IPS DF 6.9 (cell line): ENCODE data around the gene TUBA1C.
"Not testable (repeated sequence)": the region's sequence is repeated elsewhere in the genome, so short reads cannot be mapped to it uniquely, and the experiment has no call there.

Source experiments
- DNase-seq: peaks from one replicate; pipeline ENCODE4 v3.0.0-alpha.2; 2013; ENCODE audit warnings: low read depth, low spot score
- H3K27ac ChIP-seq: one replicate; pipeline ENCODE4 v1.5.1; 2013; ENCODE audit warnings: low read length, control low read depth
- H3K27me3 ChIP-seq: 2 replicates; pipeline ENCODE4 v1.6.1; 2013; ENCODE audit warnings: mild to moderate bottlenecking, low read length; ENCODE audit not compliant: control insufficient read depth, insufficient read depth
- H3K36me3 ChIP-seq: 2 replicates; pipeline ENCODE4 v1.6.1; 2013; ENCODE audit warnings: low read length; ENCODE audit not compliant: control insufficient read depth, insufficient read depth
- H3K4me1 ChIP-seq: 2 replicates; pipeline ENCODE4 v1.6.1; 2013; ENCODE audit warnings: low read length; ENCODE audit not compliant: control insufficient read depth, insufficient read depth
- H3K4me3 ChIP-seq: 2 replicates; pipeline ENCODE4 v1.5.1; 2013; ENCODE audit warnings: mild to moderate bottlenecking, low read length
- H3K9me3 ChIP-seq: 2 replicates; pipeline ENCODE4 v1.6.1; 2013; ENCODE audit warnings: low read length, inconsistent platforms; ENCODE audit not compliant: control insufficient read depth, insufficient read depth
- whole genome bisulfite sequencing: extraction: QIAGEN DNeasy Blood & Tissue Kit; methylation state at CpG from one replicate; pipeline ENCODE4 v1.1.7; 2013; ENCODE audit warnings: mixed read lengths, missing lambda C conversion rate; ENCODE audit not compliant: insufficient read length, insufficient coverage; 5-methylcytosine and 5-hydroxymethylcytosine counted together

Gene TUBA1C

DNA sequence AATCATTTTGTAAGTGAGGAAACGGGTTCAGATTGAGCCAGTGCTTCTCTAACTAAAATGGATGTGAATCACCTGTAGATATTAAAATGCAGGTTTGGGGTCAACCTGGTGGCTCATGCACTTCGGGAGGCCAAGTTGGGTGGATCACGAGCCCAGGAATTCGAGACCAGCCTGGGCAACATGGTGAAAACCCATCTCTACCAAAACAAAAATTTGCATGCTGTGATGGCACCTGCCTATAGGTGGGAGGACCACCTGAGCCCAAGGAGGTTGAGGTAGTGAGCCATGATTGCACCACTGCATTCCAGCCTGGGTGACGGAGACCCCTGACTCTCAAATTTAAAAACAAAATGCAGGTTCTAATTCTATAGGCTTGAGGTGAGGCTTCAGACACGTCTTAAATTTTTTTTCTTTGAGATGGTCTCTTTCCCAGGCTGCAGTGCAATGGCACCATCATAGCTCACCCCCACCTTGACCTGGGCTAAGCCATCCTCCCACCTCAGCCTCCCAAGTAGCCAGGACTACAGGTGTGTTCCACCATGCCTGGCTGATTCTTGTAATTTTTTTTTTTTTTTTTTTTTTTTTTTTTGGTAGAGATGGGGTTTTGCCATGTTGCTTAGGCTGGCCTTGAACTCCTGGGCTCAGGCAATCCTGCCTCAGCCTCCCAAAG lies 9.0 kb downstream of the TUBA1C start:
- H3K27ac ChIP-seq: no peak overlapping the region
- WGBS: no CpG with 5 or more reads among the region's 6 CpGs
- H3K9me3 ChIP-seq: no peaks in the 10 kb centered on the region
- H3K27me3 ChIP-seq: no peaks in the 10 kb centered on the region; the same call in 1 of the 2 replicates
- no peak overlapping the region for H3K4me3 ChIP-seq
- peaks cover 20% of the 10 kb centered on the region for H3K36me3 ChIP-seq
- H3K4me1 ChIP-seq: no peaks in the 10 kb centered on the region
- no peak for DNase-seq

DNA sequence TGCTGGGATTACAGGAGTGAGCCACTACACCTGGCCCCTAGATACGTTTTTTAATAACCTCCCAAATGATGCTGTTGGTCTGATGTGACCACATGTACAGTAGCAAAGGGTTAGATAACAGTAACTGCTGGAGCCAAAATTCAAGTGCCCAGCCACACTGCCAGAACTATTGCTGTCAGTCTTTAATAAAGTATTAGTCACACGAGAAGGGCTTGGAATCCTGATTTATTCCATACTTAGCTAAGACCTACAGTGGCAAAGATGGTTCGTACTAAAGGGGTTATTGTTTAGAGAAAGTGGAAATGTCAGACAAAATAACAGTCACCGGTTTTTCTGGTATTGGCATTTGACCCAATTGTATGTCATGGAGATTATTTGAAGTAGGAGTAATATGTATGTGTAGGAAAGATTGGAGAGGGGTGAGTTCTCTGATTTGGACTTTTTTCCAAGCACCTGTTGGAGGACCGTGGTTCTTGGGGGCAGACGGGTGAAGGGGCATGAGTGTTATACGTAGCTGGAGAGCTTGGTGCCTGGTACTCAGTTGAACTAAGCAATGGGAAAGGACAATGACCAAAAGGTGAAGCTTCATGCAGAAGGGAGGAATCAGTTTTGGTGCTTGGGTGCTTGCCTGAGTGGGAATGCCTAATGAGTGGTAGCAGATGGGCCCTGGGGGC lies 9.7 kb downstream of the TUBA1C start:
- no peak overlapping the region for H3K27ac ChIP-seq
- WGBS: no CpG with 5 or more reads among the region's 7 CpGs

GRCh38 chr12:49276304-49277290 lies 11.7 kb downstream of the TUBA1C start:
- no CpG with 5 or more reads among the region's 13 CpGs for WGBS
- no peak for DNase-seq
- H3K27ac ChIP-seq: no peak overlapping the region

More for the DNA sequence above, 9.7 kb downstream of the TUBA1C start:
- Histone ChIP-seq H3K27me3 (no peaks in the 10 kb centered on the region; the same call in 1 of the 2 replicates), H3K4me1 (0 out of 2 replicates have a peak, but pooled peaks cover under 1% of the 10 kb centered on the region), H3K9me3 (no peaks in the 10 kb centered on the region), H3K4me3 (no peak overlapping the region), H3K36me3 (peaks cover 17% of the 10 kb centered on the region)
- DNase-seq: no peak

DNA sequence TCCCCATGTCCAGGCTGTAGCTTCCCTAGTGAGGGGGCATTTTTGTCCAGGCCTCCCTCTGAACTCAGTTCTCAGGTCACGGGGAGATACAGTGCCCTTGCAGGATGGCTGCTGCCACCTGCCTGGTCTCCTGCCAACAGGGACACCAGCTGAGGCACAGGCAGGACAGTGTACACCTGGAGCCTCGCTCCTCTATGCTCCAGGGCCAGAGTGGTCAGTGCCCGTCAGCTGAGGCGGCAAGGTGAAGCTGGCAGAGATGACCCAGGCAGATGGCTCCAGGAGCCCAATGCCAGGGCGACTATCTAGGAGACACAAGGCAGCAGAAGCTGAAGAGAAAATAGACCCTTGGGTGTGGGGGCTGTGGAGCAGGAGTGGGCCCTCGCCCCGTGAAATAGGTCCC lies 12.6 kb downstream of the TUBA1C start:
- Histone ChIP-seq H3K4me3 (no peak overlapping the region), H3K36me3 (peaks cover 4% of the 10 kb centered on the region; the same call in 1 of the 2 replicates), H3K27ac (no peak overlapping the region), H3K27me3 (no peaks in the 10 kb centered on the region; the same call in 1 of the 2 replicates), H3K4me1 (0 out of 2 replicates have a peak, but pooled peaks cover 2% of the 10 kb centered on the region), H3K9me3 (no peaks in the 10 kb centered on the region)
- no peak for DNase-seq
- WGBS: no CpG with 5 or more reads among the region's 7 CpGs

More at GRCh38 chr12:49276304-49277290, 11.7 kb downstream of the TUBA1C start:
- Histone ChIP-seq H3K9me3 (no peaks in the 10 kb centered on the region), H3K36me3 (peaks cover 5% of the 10 kb centered on the region; the same call in 1 of the 2 replicates), H3K27me3 (no peaks in the 10 kb centered on the region; the same call in 1 of the 2 replicates), H3K4me3 (no peak overlapping the region), H3K4me1 (0 out of 2 replicates have a peak, but pooled peaks cover 2% of the 10 kb centered on the region)

DNA sequence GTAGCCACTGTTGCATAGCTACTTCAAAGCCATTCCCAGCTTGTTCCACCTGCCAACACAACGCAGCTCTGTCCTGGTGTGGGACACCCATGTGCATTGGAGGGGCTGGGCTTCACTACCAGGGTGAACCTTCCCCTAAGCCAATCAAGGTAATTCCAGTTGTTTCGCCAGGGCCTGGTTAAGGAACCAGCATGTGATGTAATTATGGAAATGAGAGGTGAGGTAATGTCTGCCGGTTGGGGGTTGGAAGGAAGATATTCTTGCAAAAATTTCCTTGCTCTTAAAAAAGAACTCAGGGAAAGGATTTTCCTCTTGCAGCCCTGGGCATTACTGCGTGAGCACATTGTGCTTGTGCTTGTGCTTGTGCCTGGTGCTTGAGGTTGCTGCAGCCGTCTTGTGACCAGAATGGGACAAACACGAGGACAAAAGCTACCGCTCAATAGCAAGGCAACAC lies 14.9 kb downstream of the TUBA1C start:
- WGBS: no CpG with 5 or more reads among the region's 7 CpGs
- Histone ChIP-seq H3K9me3 (no peaks in the 10 kb centered on the region), H3K4me3 (no peak overlapping the region)

GRCh38 chr12:49280545-49280944 lies 15.7 kb downstream of the TUBA1C start:
- H3K27ac ChIP-seq, H3K4me1 ChIP-seq, H3K27me3 ChIP-seq, H3K9me3 ChIP-seq, H3K36me3 ChIP-seq, H3K4me3 ChIP-seq, DNase-seq: not testable (repeated sequence)
- no CpG with 5 or more reads among the region's 6 CpGs for WGBS

More for the DNA sequence above, 14.9 kb downstream of the TUBA1C start:
- no peaks in the 10 kb centered on the region for H3K36me3 ChIP-seq
- H3K27me3 ChIP-seq: no peaks in the 10 kb centered on the region; the same call in 1 of the 2 replicates
- H3K4me1 ChIP-seq: 0 out of 2 replicates have a peak, but pooled peaks cover 2% of the 10 kb centered on the region
- DNase-seq: no peak
- no peak overlapping the region for H3K27ac ChIP-seq

DNA sequence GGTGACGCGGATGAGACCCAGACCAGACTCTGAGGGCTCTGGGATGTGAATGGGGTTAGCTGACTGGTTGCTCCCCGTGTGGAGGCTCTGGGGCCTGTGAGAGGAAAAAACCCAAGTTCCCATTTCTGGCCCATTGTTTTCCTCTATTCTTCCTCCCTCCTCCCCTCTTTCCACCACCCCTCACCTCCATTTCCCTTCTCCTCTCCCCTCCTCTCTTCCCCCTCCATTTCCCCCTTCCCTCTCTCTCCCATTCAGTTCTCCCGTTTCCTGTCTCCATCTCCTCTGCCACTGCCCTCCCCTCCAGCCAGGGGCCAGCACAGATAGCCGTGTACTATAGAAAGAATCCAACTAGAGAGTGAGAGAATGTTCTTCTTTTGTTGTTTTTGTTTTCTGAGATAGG lies 17.4 kb downstream of the TUBA1C start:
- no peaks in the 10 kb centered on the region for H3K27me3 ChIP-seq
- H3K4me1 ChIP-seq: 0 out of 2 replicates have a peak, but pooled peaks cover 2% of the 10 kb centered on the region
- no peaks in the 10 kb centered on the region for H3K36me3 ChIP-seq
- WGBS: 100% methylated on average over 1 of the region's 5 CpGs
- DNase-seq: no peak
- no peak overlapping the region for H3K4me3 ChIP-seq
- no peaks in the 10 kb centered on the region for H3K9me3 ChIP-seq
- H3K27ac ChIP-seq: no peak overlapping the region

DNA sequence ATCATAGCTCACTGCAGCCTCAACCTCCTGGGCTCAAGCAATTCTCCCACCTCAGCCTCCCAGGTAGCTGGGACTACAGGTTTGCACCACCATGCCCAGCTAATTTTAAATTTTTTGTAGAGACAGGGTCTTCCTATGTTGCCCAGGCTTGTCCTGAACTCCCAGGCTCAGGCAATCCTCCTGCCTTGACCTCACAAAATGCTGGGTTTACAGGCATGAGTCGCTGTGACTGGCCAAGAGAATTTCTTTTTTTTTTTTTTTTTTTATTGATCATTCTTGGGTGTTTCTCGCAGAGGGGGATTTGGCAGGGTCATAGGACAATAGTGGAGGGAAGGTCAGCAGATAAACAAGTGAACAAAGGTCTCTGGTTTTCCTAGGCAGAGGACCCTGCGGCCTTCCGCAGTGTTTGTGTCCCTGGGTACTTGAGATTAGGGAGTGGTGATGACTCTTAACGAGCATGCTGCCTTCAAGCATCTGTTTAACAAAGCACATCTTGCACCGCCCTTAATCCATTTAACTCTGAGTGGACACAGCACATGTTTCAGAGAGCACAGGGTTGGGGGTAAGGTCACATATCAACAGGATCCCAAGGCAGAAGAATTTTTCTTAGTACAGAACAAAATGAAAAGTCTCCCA lies 18.0 kb downstream of the TUBA1C start:
- H3K36me3 ChIP-seq, DNase-seq, H3K4me3 ChIP-seq, H3K27ac ChIP-seq, H3K27me3 ChIP-seq, H3K9me3 ChIP-seq, H3K4me1 ChIP-seq: not testable (repeated sequence)
- no CpG with 5 or more reads among the region's 6 CpGs for WGBS

GRCh38 chr12:49283541-49284429 lies 18.9 kb downstream of the TUBA1C start:
- H3K36me3 ChIP-seq: no peaks in the 10 kb centered on the region
- no peaks in the 10 kb centered on the region for H3K9me3 ChIP-seq
- H3K4me3 ChIP-seq: no peak overlapping the region
- H3K27me3 ChIP-seq: no peaks in the 10 kb centered on the region
- no CpG with 5 or more reads among the region's 25 CpGs for WGBS
- H3K4me1 ChIP-seq: 0 out of 2 replicates have a peak, but pooled peaks cover 2% of the 10 kb centered on the region
- no peak overlapping the region for H3K27ac ChIP-seq
- no peak for DNase-seq
